NB4 (cell line): ENCODE measurements around the gene SULF2.

Experiments used
- CTCF ChIP-seq: IDR thresholded peaks from one replicate; pipeline ENCODE4 v1.5.1; 2012; ENCODE audit warnings: low read depth, low read length
- MAX ChIP-seq: IDR thresholded peaks from 2 replicates; pipeline ENCODE4 v1.6.1; 2011; ENCODE audit warnings: low read depth, low read length
- POLR2A ChIP-seq: IDR thresholded peaks from 2 replicates; pipeline ENCODE4 v1.6.1; 2011; ENCODE audit warnings: mild to moderate bottlenecking; ENCODE audit not compliant: insufficient read length; ENCODE audit errors: extremely low read depth

DNA sequence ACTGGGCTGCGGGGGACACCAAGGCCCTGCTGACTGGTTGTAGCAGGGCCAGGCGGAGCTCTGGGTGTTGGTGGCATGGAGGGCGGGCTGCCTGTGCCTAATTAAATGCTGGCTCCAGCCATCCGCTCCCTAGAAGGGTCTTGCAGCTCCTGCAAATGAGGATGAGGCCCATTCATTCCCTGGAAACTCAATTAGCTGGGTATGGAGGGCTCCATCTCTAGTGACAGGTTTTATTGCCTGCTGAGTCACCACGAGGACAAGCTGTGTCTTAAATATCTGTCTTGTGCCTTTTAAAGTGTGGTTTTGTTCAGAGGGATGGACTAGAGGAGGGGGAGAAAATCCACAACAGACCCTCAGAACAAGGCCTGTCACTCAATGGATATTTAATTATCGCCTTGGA lies 60.9 kb downstream of the SULF2 start:
- TF ChIP-seq CTCF (no peak), POLR2A (no peak), MAX (no peak)
